HG03060 (cell line): ENCODE data around the gene KCTD8.
"Not testable (repeated sequence)": the region's sequence is repeated elsewhere in the genome, so short reads cannot be mapped to it uniquely, and the experiment has no call there.

Experiments
- ATAC-seq: cut with Tn5 transposase; IDR thresholded peaks from one replicate; pipeline ENCODE4 v1.9.1; 2021; ENCODE audit warnings: low read depth, moderate number of reproducible peaks; ENCODE audit not compliant: unreplicated experiment

Gene KCTD8

DNA sequence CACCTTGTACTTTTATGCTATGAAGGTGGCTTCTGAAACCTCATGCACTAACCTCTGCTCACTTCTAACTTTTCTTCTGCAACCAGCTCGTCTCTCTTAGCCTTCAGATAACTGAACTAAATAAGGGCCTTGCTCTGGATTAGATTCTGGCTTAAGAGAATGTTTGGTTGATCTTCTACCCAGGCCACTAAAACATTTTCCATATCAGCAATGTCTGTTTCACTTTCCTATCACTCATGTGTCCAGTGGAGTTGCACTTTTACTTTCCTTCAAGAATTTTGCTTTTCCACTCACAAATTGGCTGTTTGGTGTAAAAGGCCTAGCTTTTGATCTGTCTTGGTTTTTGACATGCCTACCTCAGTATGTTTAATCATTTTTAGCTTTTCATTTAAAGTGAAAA lies 105.8 kb downstream of the KCTD8 start:
- no peak for ATAC-seq

DNA sequence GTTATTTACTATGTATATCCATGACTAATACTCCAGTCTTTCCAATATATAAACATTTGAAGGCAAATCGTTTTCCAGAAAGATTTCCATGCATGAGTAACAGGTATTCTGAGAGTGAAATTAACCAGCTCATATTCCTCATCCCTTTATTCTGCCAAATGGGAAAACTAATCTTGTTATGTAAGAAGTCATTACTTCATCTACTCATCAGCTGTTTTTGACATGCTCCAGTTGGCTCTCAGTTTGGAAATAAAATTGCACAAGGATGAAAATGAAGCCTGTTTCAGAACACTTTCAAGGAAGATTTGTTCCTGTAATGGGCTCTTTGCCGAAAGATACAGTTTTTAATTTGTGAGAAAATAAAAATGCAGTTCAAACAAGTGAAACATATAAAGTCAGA lies 121.9 kb downstream of the KCTD8 start:
- ATAC-seq: no peak

DNA sequence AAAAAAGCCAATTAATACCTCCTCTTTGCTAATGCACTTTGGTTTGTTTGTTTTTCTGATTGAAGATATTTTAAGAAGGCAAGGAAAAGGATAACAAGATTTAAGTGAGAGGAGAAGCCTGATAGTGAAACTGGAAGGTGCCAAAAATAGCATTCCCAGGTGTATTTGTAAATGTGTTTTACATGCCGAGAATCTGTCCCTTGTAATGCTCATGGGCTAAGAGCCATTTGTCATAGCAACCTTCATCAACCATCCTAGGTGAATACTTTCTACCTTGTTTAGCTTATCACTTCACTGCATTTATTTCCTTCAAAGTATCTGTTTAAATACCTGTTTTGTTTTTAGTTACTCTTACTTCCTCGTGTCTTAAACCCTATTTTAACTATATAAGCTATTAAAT lies 127.8 kb downstream of the KCTD8 start:
- no peak for ATAC-seq

DNA sequence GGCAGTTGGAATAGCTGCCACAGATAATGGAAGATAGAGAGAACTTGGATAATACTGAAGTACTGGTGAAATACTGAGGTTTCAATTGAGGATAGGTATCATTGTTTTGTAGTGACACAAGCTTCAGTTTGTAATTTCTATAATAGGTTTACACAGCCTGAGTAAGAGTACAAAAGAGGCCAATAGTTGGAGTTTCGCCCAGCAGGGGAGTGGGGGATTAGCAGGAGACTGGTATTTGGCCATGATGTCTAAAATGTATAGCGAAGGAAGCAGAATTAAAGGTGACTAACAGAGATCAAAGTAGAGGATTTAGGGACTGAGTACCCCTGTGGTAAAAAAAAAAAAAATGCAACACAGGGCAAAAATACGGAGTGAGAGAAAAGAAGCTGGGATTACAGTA lies 129.5 kb downstream of the KCTD8 start:
- no peak for ATAC-seq

DNA sequence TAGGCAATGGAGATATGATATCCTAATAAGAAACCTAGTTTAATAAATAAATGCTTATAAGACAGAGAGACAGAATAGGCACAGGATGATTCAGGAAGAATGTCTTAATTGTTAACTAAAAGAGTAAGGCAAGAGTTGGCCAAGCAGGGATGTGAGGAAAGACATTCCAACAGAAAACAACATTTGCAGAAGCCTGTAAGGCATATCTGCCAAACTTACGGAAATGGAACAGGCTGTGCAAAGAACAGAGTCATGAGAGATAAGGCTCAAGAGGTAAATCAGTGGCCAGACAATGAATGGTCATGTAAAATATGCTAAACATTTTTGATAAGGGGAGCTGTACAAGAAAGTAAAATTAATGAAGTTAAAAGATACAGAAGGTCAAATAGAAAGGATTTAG lies 134.9 kb downstream of the KCTD8 start:
- no peak for ATAC-seq

DNA sequence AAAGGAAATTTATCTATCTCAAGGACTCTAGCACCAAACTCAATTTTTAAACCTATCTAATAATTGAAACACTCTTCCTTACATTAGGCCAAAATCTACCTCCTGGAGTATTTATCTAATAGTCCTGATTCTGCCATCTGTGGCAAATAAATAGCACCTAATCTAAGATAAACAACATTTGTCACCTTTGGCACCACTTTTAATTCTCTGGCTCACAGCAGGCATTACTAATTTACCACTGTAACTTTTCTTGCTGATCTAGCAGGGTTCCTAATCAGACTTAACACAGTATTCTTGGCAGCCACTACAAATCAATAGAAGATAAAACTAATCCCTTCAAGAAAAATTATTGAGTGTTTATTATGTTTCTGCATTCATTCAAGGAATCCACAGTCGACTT lies 161.1 kb downstream of the KCTD8 start:
- no peak for ATAC-seq

DNA sequence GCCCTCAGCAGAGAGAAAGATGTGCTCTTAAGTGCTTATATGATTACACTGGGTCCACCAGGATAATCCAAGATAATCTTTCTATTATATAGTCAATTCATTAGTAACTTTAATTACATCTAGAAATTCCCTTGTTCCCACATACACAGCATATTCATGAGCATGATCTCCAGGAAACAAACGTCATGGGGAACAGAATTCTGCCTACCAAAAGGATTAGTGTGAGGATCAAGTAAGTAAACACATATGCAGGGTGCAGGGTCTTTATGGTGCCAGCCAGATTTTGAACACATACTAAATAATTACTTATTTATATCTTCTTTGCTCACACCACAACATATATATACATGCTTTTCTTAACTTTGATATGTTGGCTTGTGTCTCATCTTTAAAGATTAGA lies 169.1 kb downstream of the KCTD8 start:
- ATAC-seq: no peak

DNA sequence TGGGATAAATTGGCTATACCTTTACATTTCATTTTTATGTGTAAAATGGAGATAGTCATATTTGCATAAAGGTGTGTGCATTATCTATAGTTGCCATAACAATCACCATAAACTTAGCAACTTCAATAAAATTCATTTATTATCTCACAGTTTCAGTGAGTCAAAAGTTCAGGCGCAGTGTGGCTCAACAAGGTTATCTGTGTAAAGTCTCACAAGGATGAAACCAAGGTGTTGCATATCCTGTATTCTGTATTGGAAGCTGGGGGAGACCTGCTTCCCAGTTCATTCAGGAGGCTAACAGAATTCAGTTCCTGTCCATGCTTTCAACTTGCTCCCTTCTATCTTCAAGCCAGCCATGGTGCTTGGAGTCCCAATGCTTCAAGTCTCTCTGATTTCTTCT lies 169.5 kb downstream of the KCTD8 start:
- ATAC-seq: no peak

GRCh38 chr4:44257461-44257860 lies 191.1 kb downstream of the KCTD8 start:
- no peak for ATAC-seq

DNA sequence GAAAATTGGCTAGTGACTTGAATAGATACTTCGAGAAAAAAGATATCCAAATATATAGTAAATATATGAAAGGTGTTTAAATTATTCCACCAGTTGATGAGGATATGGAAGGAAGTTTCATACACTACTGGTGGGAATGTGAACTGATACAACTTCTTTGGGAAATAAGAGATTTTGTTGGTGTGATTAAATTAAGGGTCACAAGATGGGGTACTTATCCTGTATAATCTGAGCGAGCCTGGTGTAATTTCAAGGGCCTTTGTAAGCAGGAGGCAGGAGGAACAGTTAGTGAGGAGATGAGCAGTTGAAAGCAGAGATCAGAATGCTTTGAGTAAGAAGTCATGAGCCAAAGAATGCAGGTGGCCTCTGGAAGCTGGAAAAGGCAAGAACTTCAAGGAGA lies 192.2 kb downstream of the KCTD8 start:
- no peak for ATAC-seq

GRCh38 chr4:44237643-44238042 lies 211.0 kb downstream of the KCTD8 start:
- ATAC-seq: no peak

DNA sequence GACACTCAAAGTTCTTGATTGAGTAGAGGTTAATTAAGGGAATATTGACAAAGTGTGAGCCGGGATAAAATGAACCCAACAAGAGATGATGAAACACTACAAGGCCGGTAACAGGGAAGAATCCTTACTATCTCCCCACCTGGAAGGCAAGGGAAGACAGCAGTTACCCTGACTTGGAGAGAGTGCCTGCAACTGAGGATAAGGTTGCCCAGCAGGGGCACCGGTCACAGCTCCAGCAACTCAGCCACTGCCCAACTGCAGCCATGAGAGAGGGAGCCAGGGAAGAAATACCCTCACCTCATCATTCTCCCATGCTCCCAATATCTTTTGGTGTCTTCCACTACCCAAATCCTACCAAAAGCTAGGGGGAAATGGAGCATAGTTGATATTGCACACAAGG lies 212.7 kb downstream of the KCTD8 start:
- no peak for ATAC-seq

DNA sequence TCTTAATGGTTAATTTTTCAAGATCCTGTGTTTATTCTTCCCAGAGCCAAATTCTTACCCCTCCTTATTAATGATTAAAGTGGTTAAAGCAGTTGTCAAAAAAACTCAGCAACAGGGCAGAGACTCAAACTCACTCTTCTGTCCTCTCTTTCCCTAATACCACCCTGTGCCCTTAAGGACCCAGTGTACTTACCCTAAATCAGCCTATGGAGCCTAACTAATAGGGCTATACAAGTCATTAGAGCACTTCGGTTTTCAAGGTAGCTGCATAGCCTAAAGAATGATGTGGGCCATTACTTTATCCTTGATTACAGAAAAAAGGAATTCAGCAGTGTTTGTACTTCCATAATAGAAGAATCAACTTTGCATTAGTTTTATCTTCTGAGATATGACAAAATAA lies 216.3 kb downstream of the KCTD8 start:
- ATAC-seq: no peak

GRCh38 chr4:44231006-44231405 lies 217.6 kb downstream of the KCTD8 start:
- no peak for ATAC-seq

GRCh38 chr4:44228326-44228725 lies 220.3 kb downstream of the KCTD8 start:
- no peak for ATAC-seq

- ATAC-seq: no peak
Observed at GRCh38 chr4:44221407-44221806, 227.2 kb downstream of the KCTD8 start.

DNA sequence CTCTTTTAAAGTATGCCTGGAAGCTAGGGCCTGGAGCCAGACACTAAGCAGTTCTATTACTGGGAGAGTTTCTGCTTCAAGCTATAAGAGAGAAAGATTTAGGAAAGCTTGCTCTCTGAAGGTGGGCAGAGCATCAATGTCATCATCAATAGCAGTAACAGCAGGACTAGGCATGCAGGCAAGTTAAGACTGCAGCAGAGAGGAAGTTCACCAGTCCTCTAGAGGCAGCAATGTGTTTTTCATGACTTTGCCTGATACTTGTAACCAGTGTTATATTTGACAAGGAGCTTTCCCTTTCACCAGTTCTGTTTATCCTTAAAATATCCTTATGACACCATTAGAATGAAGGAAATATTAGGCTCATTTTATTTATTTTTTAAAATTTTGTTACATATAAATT lies 237.9 kb downstream of the KCTD8 start:
- ATAC-seq: no peak

DNA sequence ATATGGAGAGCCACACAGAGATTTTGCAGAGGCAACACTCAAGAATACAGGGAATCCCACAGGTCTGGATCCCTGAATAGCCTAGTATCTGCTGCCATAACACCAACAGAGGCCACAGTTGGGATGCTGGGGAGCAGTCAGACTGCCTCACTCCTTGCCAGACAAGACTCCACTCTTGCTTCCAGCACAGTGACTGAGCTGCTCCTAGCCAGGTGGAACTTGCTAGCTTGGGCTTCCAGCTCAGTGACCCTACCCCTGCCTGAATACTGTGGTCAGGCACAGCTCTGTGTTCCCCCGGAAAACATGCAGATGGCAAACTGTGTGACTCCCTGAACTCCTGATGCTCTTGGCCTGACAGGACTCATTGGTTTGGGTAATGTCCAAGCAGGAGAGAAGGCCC lies 251.8 kb downstream of the KCTD8 start:
- no peak for ATAC-seq

DNA sequence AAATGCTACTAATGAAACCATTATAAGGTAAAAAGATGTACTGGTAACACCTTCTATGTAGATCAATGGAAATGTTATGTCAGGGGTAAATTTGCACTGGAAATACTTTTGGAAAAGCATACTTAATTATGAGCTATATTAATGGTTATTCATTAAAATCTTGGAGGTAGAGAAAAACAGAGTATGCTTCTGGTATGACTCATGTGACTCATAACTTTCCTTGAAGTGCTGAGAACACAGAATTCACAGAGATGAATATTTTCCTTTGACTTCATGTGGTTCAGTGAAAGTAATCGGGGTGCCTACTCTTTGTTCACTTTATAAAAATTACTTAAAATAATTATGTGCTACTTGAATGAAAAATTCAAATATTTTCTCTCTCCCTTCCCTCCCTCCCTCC lies 254.2 kb downstream of the KCTD8 start:
- ATAC-seq: no peak

GRCh38 chr4:44186850-44187246 lies 261.8 kb downstream of the KCTD8 start:
- no peak for ATAC-seq

DNA sequence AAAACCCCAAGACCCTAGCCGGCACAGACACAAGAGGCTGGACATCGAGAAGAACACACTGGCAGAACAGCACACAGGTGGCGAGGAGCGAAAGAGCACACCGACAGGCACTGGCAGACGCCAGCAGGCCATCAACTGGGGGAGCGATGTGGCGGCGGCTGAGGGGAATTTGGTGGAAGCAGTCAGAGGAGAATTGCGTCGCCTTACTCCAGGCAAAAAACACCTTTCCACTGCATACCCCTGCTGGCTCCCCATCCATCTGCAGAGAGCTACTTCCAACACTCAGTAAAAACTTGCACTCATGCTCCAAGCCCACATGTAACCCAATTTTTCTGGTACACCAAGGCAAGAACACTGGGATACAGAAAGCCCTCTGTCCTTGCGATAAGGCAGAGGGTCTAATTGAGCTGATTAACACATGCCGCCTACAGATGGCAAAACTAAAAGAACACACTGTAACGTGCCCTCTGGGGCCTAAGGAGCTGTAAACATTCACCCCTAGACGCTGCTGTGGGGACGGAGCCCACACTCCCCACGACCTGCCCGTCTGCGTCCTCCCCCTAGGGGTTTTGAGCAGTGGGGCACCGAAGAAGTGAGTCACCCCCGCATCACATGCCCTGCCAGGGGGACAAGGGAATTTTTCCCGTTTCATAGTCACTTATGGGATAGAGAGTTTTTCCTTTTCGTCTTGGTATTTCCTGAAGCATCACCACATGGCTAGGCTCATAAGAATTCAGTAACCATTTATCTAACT lies 262.3 kb downstream of the KCTD8 start:
- ATAC-seq: no peak

GRCh38 chr4:44181491-44182349 lies 266.9 kb downstream of the KCTD8 start:
- ATAC-seq: not testable (repeated sequence)
